PFSK-1 (cell line): Measurements from ENCODE around the gene LHX3.

Experiments used
- FOXP2 ChIP-seq: optimal IDR thresholded peaks from 2 replicates; pipeline ENCODE3; 2011; ENCODE audit warnings: borderline replicate concordance, control low read depth, inconsistent platforms; ENCODE audit not compliant: insufficient read depth; ENCODE audit errors: extremely low read length, extremely low read depth
- POLR2AphosphoS5 ChIP-seq: IDR thresholded peaks from 2 replicates; pipeline ENCODE4 v1.6.1; 2012; ENCODE audit warnings: low read depth, mild to moderate bottlenecking, control low read depth, low read length, moderate library complexity
- REST ChIP-seq, 2 experiments: IDR thresholded peaks; 2 replicates each; pipeline versions ENCODE4 v1.6.1 to v1.8.0; 2011 to 2012; ENCODE audit warnings: low read depth in 2 of 2, low read length in 2 of 2, control low read depth in 1 of 2, inconsistent platforms in 1 of 2, mild to moderate bottlenecking in 1 of 2, moderate library complexity in 1 of 2; ENCODE audit not compliant: insufficient read depth in 1 of 2
- SIN3A ChIP-seq: IDR thresholded peaks from 2 replicates; pipeline ENCODE4 v1.6.1; 2012; ENCODE audit warnings: mild to moderate bottlenecking, low read length, moderate library complexity, borderline replicate concordance; ENCODE audit not compliant: insufficient read depth
- TAF1 ChIP-seq: IDR thresholded peaks from 2 replicates; pipeline ENCODE4 v1.6.1; 2012; ENCODE audit warnings: low read length, control low read depth, borderline replicate concordance; ENCODE audit not compliant: insufficient read depth

GRCh38 chr9:136211006-136211405 is 6.1 kb upstream of the LHX3 start:
- TF ChIP-seq SIN3A (no peak), POLR2AphosphoS5 (no peak), TAF1 (no peak), REST (IDR thresholded peaks at IDR 0.05; ENCODE audit: insufficient read depth in 1 of 2, low read depth in 2 of 2, low read length in 2 of 2) (no peak), FOXP2 (no peak)
